ENCODE results near the gene STAM.
A peak's percentile ranks its signal among the peaks of the same experiment; 100 is the strongest.
"Not testable (repeated sequence)": the region's sequence is repeated elsewhere in the genome, so short reads cannot be mapped to it uniquely, and the experiment has no call there.

Gene STAM

GRCh38 chr10:17643755-17644484 lies at the start of gene STAM:
TSS of gene STAM (plus strand) at chr10:17644151. CDS start at chr10:17644340, 189 bp downstream.
- peak; percentile 87 for DNase-seq

GRCh38 chr10:17597386-17597785 lies 46.6 kb upstream of the STAM start:
- DNase-seq, result no peak

GRCh38 chr10:17599089-17599488 lies 44.9 kb upstream of the STAM start:
- DNase-seq, result peak; percentile 0

GRCh38 chr10:17605936-17606335 lies 38.0 kb upstream of the STAM start:
- DNase-seq, result no peak

- DNase-seq, result no peak
Measured at GRCh38 chr10:17606547-17607040, 37.4 kb upstream of the STAM start.

GRCh38 chr10:17607060-17607459 lies 36.9 kb upstream of the STAM start:
- no peak for DNase-seq

- DNase-seq, result peak; percentile 10
Measured at GRCh38 chr10:17607603-17608332, 36.2 kb upstream of the STAM start.

- DNase-seq, result no peak
Measured at GRCh38 chr10:17609523-17610079, 34.4 kb upstream of the STAM start.

- no peak for DNase-seq
Measured at GRCh38 chr10:17616403-17617030, 27.4 kb upstream of the STAM start.

- no peak for DNase-seq
Measured at GRCh38 chr10:17617031-17617911, 26.7 kb upstream of the STAM start, which contains the start of gene HACD1. TSS of gene HACD1 (minus strand) at chr10:17617374. CDS start at chr10:17617339, 35 bp downstream.

- no peak for DNase-seq
Measured at GRCh38 chr10:17622061-17622460, 21.9 kb upstream of the STAM start.

GRCh38 chr10:17624996-17625395 lies 19.0 kb upstream of the STAM start:
- no peak for DNase-seq

- no peak for DNase-seq
Measured at GRCh38 chr10:17626656-17627055, 17.3 kb upstream of the STAM start.

GRCh38 chr10:17632590-17632989 lies 11.4 kb upstream of the STAM start:
- DNase-seq, result not testable (repeated sequence)

- no peak for DNase-seq
Measured at GRCh38 chr10:17633353-17633752, 10.6 kb upstream of the STAM start.

- DNase-seq, result no peak
Measured at GRCh38 chr10:17637869-17638268, 6.1 kb upstream of the STAM start.

- DNase-seq, result no peak
Measured at GRCh38 chr10:17640331-17640816, 3.6 kb upstream of the STAM start.

- peak; percentile 79 for DNase-seq
Measured at GRCh38 chr10:17643339-17643754, 604 bp upstream of the STAM start.

GRCh38 chr10:17644485-17644943 lies 563 bp downstream of the STAM start:
- DNase-seq, result no peak

- DNase-seq, result no peak
Measured at GRCh38 chr10:17645621-17646345, 1.8 kb downstream of the STAM start.

- DNase-seq, result no peak
Measured at GRCh38 chr10:17647326-17647725, 3.4 kb downstream of the STAM start.
